HepG2 (cell line): Measurements from ENCODE around the gene MUCL3. TPM values are rescaled to one million over a fixed set of nuclear protein-coding genes. Genes with fewer than 3 reads are reported as not detected.

Source experiments
- ADNP ChIP-seq: sonication (generic); formaldehyde crosslinking; IDR thresholded peaks from 2 replicates; pipeline ENCODE4 v1.4.0; 2020; ENCODE audit warnings: missing genetic modification reagents
- ATAD3A ChIP-seq: sonication (generic); formaldehyde crosslinking; IDR thresholded peaks from 2 replicates; pipeline ENCODE4 v1.4.0; 2020; ENCODE audit warnings: missing genetic modification reagents
- EP300 ChIP-seq, 3 experiments: sonication (generic) in 1 of 3; formaldehyde crosslinking in 1 of 3; IDR thresholded peaks; 2 replicates each; pipeline versions ENCODE4 v1.5.1 to v1.6.1; 2011 to 2020; ENCODE audit warnings: low read depth in 2 of 3, low read length in 2 of 3, borderline replicate concordance in 1 of 3, improper control_type of control experiment in 1 of 3, mild to moderate bottlenecking in 1 of 3, missing genetic modification reagents in 1 of 3, moderate library complexity in 1 of 3
- HNF4G ChIP-seq, 2 experiments: sonication (generic) in 1 of 2; formaldehyde crosslinking in 1 of 2; IDR thresholded peaks; 2 replicates each; pipeline versions ENCODE4 v1.4.0 to v1.6.1; 2011 to 2020; ENCODE audit warnings: borderline replicate concordance in 2 of 2, low read depth in 2 of 2, mild to moderate bottlenecking in 2 of 2, low read length in 1 of 2, missing genetic modification reagents in 1 of 2, moderate library complexity in 1 of 2
- IRF2 ChIP-seq: IDR thresholded peaks from 2 replicates; pipeline ENCODE4 v1.6.1; 2018; ENCODE audit warnings: missing genetic modification reagents, missing compliant biosample characterization
- JUNB ChIP-seq: sonication (generic); formaldehyde crosslinking; IDR thresholded peaks from 2 replicates; pipeline ENCODE4 v1.8.0; 2022; ENCODE audit warnings: missing genetic modification reagents, mild to moderate bottlenecking, borderline replicate concordance
- MAFF ChIP-seq: IDR thresholded peaks from 2 replicates; pipeline ENCODE4 v1.6.1; 2011; ENCODE audit warnings: low read depth, low read length, improper control_type of control experiment
- NFYB ChIP-seq: sonication (generic); formaldehyde crosslinking; IDR thresholded peaks from 2 replicates; pipeline ENCODE4 v1.4.0; 2020; ENCODE audit warnings: missing genetic modification reagents
- RAD51 ChIP-seq: fragments of 450-650 bp; IDR thresholded peaks from 2 replicates; pipeline ENCODE4 v1.6.1; 2016; ENCODE audit warnings: borderline replicate concordance
- SNRNP70 ChIP-seq: fragments of 200-400 bp; formaldehyde crosslinking; IDR thresholded peaks from 2 replicates; pipeline ENCODE4 v1.6.1; 2017; ENCODE audit warnings: mild to moderate bottlenecking, low read depth, low read length, moderate library complexity
- SYNCRIP ChIP-seq: fragments of 200-400 bp; formaldehyde crosslinking; IDR thresholded peaks from 2 replicates; pipeline ENCODE4 v1.6.1; 2018; ENCODE audit warnings: mild to moderate bottlenecking, low read depth, low read length; ENCODE audit not compliant: insufficient read depth
- ZBTB39 ChIP-seq: sonication (generic); formaldehyde crosslinking; IDR thresholded peaks from 2 replicates; pipeline ENCODE4 v1.5.0; 2020; ENCODE audit warnings: missing genetic modification reagents
- ZNF10 ChIP-seq: sonication (generic); formaldehyde crosslinking; IDR thresholded peaks from 2 replicates; pipeline ENCODE4 v1.4.0; 2020; ENCODE audit warnings: mild to moderate bottlenecking, low read depth, missing genetic modification reagents, borderline replicate concordance
- ZNF256 ChIP-seq: sonication (generic); formaldehyde crosslinking; conservative IDR thresholded peaks from 2 replicates; pipeline ENCODE4 v1.4.0; 2020; ENCODE audit warnings: missing genetic modification reagents
- ZNF282 ChIP-seq: fragments of 450-650 bp; IDR thresholded peaks from 2 replicates; pipeline ENCODE4 v1.6.1; 2018; ENCODE audit not compliant: partially characterized antibody
- ZNF563 ChIP-seq: sonication (generic); formaldehyde crosslinking; IDR thresholded peaks from 2 replicates; pipeline ENCODE4 v1.8.0; 2022; ENCODE audit warnings: mild to moderate bottlenecking, moderate library complexity, missing genetic modification reagents
- ZNF607 ChIP-seq: sonication (generic); formaldehyde crosslinking; IDR thresholded peaks from 2 replicates; pipeline ENCODE4 v1.5.1; 2020; ENCODE audit warnings: missing genetic modification reagents, mild to moderate bottlenecking, borderline replicate concordance
- ZNF672 ChIP-seq: sonication (generic); formaldehyde crosslinking; IDR thresholded peaks from 2 replicates; pipeline ENCODE4 v1.8.1; 2022; ENCODE audit warnings: missing genetic modification reagents
- ZNF687 ChIP-seq: sonication (generic); formaldehyde crosslinking; IDR thresholded peaks from 2 replicates; pipeline ENCODE4 v1.5.1; 2020; ENCODE audit warnings: mild to moderate bottlenecking, missing genetic modification reagents, moderate library complexity
- polyA plus RNA-seq, 8 experiments: library from polyadenylated mRNA; depleted of rRNA in 3 of 8; stranded (reverse) in 7 of 8; unstranded in 1 of 8; fragments of >200 nt; fragmentation: Illumina TruSeq in 4 of 8; extraction: Trizol in 4 of 8; gene quantifications; 2 replicates each; pipeline versions ENCODE4 v1.2.1 to v1.2.3, GENCODE V29; 2011 to 2016; ENCODE audit warnings: low read depth in 4 of 8, missing spikeins in 1 of 8, mixed read lengths in 1 of 8; ENCODE audit not compliant: insufficient read depth in 1 of 8
- total RNA-seq, 5 experiments: library from RNA; depleted of rRNA; stranded (reverse); fragments of >200 nt; fragmentation: Illumina TruSeq; extraction: Trizol; gene quantifications; 2 replicates each; pipeline ENCODE4 v1.2.3, GENCODE V29; 2016; ENCODE audit warnings: low read depth in 1 of 5

MUCL3 gene
- total and polyA plus RNA-seq, 2 of the 13 experiments (the other 11 are each of a cell fraction or from before 2014, with no cell fraction given) = not detected

GRCh38 chr6:30914076-30914853 is 26.5 kb upstream of the MUCL3 start, which contains the start of gene VARS2 (continued):
- TF ChIP-seq HNF4G (IDR thresholded peaks at IDR 0.05; ENCODE audit: borderline replicate concordance, low read depth, low read length) (peak; percentile 74; the same call in 1 of the 2 replicates), HNF4G (CRISPR knock-in tag; IDR thresholded peaks at IDR 0.05; ENCODE audit: borderline replicate concordance, low read depth) (peak; percentile 82; the same call in 1 of the 2 replicates), EP300 (IDR thresholded peaks at IDR 0.05; ENCODE audit: low read depth in 2 of 2, low read length in 2 of 2) (peak in 1 of 2 experiments; percentile 35; a peak in 1 of 4 replicates), EP300 (CRISPR knock-in tag; IDR thresholded peaks at IDR 0.05; ENCODE audit: borderline replicate concordance) (peak; percentile 59; the same call in 1 of the 2 replicates), SYNCRIP (no peak), ZNF10 (no peak), ATAD3A (peak; percentile 92; the same call in 1 of the 2 replicates), ZNF607 (peak; percentile 96), ZNF282 (no peak), IRF2 (CRISPR knock-in tag) (peak; percentile 94), RAD51 (no peak), ZBTB39 (CRISPR knock-in tag) (peak; percentile 82), ZNF256 (CRISPR knock-in tag) (peak; percentile 71; the same call in 1 of the 2 replicates), JUNB (CRISPR knock-in tag) (peak; percentile 24; the same call in 1 of the 2 replicates), NFYB (CRISPR knock-in tag) (peak; percentile 50; the same call in 1 of the 2 replicates), ZNF563 (CRISPR knock-in tag) (peak; percentile 90), ZNF687 (peak; percentile 99), MAFF (no peak), SNRNP70 (no peak), ZNF672 (CRISPR knock-in tag) (0 out of 2 replicates have a peak, but pooled peaks have one; percentile 77), ADNP (CRISPR knock-in tag) (no peak)
